ENCODE measurements around the gene HTRA2.

Gene HTRA2

DNA sequence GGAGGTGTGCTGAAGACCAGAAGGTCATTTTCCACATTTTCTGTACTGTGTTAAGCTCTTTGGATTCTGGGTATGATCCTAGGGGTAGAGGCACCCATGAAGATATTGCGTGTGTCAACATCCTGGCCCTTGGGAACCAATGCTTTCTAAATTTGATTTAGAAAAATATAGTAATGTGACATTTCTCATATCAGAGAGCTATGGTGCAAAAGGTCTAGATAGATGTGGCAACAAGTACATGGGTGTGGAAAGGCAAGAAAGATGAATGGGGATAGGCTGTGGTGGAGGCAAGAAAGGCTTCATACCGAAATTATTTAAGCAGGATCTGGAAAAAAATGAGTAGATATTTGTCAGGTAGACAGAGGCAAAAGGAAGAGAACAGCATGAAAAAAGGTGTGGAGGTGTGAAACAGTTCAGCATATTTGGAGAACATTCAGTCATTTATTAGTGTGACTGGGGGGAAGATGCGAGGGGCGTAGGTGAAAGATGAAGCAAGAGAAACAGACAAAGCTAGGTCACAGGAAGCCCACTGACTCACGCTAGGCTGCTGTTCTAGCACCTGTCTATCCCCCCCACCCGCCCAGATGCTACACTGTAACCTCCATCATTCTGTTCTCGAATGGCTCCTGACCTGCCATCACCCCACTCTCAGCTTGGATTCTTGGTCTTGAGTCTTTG lies 36.5 kb downstream of the HTRA2 start:
- no peak overlapping the region for H3K4me3 ChIP-seq (ENCODE audit: low read length)
- TF ChIP-seq ZNF274 (IDR thresholded peaks at IDR 0.05; ENCODE audit: low read depth, low read length) = no peak

DNA sequence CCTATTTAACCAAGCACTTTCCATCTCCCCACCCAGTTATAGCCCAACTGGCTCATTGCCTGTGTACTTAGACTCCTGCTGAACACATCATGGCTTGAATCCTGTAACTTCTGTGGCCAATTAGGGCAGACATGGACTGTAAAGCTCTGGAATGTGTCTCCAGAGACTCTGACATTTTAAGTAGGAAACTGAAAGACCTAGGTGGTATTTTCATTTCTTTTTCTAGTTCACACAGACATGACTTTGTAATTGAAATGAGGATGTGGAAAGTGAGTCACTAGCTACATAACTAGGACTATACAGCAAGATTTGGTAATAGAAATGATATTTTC lies 37.0 kb downstream of the HTRA2 start:
- H3K4me3 ChIP-seq (ENCODE audit: low read length) = no peak overlapping the region
- TF ChIP-seq ZNF274 (IDR thresholded peaks at IDR 0.05; ENCODE audit: low read depth, low read length) = no peak

DNA sequence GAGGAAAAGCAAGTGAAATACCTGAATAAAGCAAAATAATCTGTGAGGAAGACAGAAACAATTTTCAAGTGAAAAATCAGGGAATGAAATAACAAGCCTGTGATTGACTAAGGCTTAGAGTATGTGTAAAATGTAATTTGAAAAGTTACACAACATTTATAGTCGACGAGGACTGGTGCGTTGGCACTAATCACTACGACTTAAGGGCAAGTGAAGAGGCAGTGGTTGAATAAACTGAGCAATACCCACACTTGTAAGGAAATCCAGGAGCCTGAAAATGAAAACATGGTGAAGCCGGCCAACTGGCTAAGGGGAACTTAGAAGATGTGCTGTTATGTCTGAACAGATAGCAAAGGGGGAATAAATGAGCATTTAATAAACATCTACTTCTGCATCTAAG lies 38.1 kb downstream of the HTRA2 start:
- H3K4me3 ChIP-seq (ENCODE audit: low read length) = no peak overlapping the region
- no peak for TF ChIP-seq ZNF274 (IDR thresholded peaks at IDR 0.05; ENCODE audit: low read depth, low read length)

DNA sequence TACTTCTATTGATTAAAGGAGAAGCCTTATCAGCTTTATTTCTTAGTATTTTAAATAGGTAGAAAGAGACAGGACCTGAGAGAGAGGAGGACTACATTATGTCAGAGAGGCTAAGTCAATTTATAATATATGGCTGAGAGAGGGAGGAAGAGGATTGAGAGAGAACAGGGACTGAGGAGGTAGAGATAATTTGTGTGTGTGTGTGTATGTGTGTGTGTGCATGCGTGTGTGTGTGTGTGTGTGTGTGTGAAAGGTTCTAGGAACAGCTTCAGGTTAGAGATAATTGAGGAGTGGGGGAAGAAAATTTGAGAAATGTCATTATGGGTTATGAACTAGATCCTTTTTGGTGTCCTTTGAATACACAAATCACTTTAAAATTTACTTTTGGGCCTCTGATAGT lies 40.0 kb downstream of the HTRA2 start:
- H3K4me3 ChIP-seq (ENCODE audit: low read length) = no peak overlapping the region
- TF ChIP-seq ZNF274 (IDR thresholded peaks at IDR 0.05; ENCODE audit: low read depth, low read length) = no peak

DNA sequence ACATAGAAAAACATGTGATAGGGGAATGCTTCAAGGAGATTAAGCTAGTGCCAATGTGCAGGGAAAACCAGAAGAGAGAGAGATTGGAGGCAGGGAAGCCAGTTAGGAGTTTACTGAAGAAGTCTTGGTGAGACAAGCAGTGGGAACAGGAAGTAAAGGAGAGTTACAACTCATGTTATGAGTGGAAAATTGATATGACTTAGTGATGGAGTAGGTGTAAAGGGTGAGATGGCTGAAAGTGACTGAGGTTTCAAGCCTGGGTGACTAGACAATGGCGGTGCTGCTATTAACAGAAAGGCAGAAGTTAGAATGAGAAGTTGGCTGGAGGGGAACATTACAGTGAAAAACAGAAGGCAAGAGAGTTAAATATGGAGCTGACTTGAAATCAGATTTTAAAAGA lies 41.3 kb downstream of the HTRA2 start:
- H3K4me3 ChIP-seq (ENCODE audit: low read length) = no peak overlapping the region
- TF ChIP-seq ZNF274 (IDR thresholded peaks at IDR 0.05; ENCODE audit: low read depth, low read length) = no peak

DNA sequence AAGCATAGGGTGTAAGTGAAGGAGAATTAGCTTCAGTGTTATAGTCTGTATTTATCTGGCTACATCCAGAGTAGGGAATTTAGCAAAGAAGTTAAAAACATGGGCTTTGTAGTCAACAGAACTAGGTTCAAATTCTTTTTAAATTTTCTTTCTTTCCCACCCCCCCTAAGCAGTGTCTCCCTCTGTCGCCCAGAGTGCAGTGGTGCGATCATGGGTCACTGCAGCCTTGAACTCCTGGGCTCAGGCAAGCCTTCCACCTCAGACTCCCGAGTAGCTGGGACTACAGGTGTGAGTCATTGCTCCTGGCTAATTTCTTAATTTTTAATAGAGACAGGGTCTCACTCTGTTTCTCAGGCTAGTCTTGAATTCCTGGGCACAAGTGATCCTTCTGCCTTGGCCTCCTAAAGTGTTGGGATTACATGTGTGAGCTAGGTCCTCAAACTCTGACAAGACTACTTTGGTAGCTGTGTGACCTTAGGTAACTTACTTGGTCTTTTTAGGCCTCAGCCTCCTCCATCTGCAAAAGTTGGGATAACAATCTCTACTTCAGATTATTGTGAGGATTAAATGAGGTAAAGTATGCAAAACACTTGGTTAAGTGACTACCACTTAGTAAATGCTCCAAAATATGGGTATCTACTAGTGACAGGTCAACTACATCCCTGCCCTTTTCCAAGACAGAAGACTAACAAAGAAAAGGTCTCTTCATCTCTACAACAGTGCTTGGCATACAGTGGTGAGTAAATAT lies 42.6 kb downstream of the HTRA2 start:
- H3K4me3 ChIP-seq (ENCODE audit: low read length) = no peak overlapping the region
- no peak for TF ChIP-seq ZNF274 (IDR thresholded peaks at IDR 0.05; ENCODE audit: low read depth, low read length)

DNA sequence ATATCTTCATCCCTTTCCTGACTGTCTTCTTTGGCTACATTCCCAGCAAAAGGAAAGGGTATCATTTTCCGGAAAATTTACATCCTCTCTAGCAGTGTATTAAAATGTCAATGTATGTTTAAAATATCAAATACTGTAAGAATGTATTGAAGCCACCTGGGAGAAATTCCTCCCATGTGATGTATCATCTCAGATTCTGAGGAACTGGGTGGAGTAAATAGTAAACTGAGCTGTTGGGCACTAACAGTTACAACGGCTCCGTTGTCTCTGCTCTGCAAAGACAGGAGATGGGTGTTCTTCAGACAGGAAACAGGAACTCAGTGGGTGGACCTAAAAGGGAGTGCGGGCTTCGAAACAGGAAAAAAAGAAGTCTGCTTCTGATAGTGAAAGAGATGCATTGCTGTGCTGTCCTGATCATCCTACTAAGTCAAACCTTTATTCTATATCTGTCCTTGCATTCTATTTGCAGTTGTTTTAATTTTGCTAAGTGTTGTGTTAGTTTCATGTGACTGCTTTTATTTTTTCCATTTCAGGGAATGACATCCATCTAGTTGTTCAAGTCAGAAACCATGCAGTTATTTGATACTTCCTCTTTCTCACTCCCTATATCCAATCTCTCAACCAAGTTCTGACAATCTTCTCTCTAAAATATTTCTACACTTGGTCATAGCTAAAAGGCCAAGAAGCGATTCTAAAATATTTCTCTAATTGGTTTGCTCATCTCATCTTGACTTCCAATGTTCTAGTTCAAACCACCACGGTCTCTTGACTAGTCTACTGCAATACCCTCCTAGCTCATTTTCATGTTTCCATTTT lies 44.2 kb downstream of the HTRA2 start:
- H3K4me3 ChIP-seq (ENCODE audit: low read length) = no peak overlapping the region; the same call in 1 of the 2 replicates
- no peak for TF ChIP-seq ZNF274 (IDR thresholded peaks at IDR 0.05; ENCODE audit: low read depth, low read length)

DNA sequence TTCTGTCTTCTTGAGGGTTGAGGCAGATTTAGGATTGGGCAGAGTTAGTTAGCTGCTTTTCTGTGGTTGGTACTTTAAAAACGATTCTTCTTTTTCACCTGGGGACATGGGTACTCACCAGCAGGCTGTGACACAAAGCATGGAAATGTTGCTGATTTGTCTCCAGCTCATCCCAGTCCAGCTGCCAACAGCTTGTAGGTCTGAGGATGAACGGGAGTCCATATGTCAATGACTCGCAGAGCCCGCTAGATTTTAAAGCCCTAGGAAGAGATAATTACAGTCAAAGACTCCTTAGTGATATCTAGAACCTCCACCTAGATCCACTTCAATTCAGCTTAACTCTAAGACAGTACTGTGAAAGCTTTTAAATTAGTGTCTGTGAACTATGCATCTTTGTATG lies 45.6 kb downstream of the HTRA2 start:
- no peak for TF ChIP-seq ZNF274 (IDR thresholded peaks at IDR 0.05; ENCODE audit: low read depth, low read length)
- no peak overlapping the region for H3K4me3 ChIP-seq (ENCODE audit: low read length)

DNA sequence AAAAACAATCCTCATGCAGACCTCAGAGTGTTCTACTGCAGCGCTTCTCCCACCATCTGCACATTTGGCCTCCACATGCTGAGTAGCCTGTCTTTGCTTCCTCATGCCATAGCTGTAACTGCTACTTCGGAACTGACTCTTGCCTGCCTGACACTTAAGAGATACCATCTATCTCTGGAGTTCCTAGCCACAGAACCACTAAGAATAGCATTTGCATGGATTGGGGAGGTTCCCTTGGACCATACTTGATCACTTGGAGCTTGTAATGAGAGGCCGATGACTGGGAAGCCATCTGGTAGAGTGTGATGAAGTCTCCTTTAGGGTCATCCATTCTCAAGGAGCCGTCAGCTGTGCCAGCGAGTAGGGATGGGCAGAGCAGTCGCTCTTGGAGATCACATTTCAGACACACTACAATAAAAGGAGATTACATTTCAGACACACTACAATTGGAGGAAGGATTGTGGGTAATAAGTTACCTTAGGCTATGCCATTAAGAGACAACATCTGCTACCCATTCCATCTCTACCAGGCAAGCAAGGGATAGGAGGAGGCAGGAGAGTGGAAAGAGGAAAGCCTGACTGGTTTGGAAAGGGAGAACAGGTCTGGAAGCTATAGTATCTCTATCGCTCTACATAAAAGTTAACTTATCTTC lies 46.6 kb downstream of the HTRA2 start:
- H3K4me3 ChIP-seq (ENCODE audit: low read length) = no peak overlapping the region
- TF ChIP-seq ZNF274 (IDR thresholded peaks at IDR 0.05; ENCODE audit: low read depth, low read length) = no peak

DNA sequence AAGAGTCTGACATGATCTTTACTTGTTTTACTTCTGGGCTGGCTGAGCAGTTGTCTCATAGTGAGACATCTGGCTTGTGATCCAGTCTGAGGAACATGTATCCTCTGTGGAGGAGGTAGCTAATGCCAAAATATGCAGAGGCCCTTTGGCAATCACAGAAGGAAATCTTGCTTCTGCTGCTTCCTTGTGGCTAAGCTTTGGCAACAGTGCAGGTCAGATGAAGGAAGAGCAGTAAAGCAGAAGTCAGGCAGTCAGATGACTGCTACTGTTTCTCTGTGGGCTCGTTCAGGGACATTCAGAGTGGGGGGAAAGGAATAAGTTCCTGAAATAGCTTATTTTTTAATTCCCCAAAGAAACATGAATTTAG lies 47.1 kb downstream of the HTRA2 start:
- H3K4me3 ChIP-seq (ENCODE audit: low read length) = no peak overlapping the region
- no peak for TF ChIP-seq ZNF274 (IDR thresholded peaks at IDR 0.05; ENCODE audit: low read depth, low read length)

DNA sequence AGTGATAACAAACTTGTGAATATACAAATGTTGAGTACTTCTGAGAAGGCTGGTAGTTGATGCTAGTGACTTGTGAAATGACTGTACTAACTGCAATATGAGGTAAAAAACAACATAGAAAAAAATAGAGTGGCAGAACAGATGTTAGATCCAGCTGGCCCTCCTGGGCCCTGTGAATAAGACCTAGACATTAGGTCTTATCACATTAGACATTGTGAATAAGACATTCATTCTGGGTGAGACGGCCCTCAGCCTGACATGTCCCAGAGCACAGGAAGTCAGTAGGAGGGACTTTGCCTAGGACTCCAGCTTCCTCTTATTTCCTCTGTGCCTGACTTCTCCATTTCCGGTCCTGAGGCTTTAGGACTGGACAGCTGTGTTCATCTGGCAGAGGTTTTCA lies 47.7 kb downstream of the HTRA2 start:
- H3K4me3 ChIP-seq (ENCODE audit: low read length) = no peak overlapping the region
- no peak for TF ChIP-seq ZNF274 (IDR thresholded peaks at IDR 0.05; ENCODE audit: low read depth, low read length)

DNA sequence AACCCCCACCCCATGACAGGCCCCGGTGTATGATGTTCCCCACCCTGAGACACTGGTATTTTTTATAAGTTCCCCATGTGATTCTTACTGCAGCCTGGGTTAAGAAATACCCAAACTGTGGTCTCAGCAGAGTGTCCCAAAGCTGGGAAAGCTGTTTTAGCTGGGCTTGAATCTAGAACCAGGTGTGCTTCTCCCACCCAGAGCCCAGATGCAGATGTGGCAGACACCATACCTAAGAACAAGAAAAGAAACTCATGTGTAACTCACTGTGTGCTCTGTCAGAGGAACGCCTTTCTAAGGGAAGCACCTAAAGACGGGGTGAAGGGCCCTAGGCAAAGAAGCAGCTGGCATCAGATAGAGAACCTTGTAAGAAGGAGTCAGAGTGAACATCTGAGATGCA lies 48.7 kb downstream of the HTRA2 start:
- no peak for TF ChIP-seq ZNF274 (IDR thresholded peaks at IDR 0.05; ENCODE audit: low read depth, low read length)
- no peak overlapping the region for H3K4me3 ChIP-seq (ENCODE audit: low read length)

DNA sequence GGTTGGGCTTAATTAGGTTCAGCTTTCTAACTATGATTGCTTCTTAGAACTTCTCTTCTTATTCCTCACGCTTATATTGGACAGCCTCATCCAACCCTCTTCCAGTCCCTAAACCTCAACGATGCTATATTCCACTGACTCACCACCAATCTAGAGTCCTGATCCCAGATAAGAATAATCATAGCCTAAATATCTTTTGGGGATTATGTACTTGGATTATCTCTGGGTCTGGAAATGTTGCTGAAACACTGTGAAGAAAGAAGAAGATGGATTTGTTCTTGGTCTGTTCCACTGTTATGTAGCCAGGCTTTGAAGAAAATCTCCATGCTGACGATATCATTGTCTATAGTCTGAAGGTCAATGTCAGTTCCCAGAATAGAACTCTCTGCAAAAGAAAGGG lies 51.7 kb downstream of the HTRA2 start:
- no peak overlapping the region for H3K4me3 ChIP-seq (ENCODE audit: low read length)
- TF ChIP-seq ZNF274 (IDR thresholded peaks at IDR 0.05; ENCODE audit: low read depth, low read length) = no peak

DNA sequence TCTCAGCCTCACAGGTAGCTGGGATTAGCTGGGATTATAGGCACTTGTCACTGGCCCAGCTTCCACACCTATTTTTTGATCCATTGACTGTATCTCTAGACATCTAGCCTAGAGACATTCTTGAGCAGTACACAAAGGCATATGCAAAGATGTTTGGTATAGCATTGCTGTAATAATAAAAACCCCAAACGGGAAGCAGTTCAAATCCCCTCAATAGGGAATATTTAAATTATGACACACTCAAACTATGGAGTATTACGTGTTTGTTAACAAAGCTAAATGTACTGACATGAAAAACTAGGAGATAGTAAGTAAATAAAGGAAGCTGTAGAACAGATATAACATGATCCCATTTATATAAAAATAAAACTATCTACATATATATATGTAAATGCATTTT lies 52.5 kb downstream of the HTRA2 start:
- TF ChIP-seq ZNF274 (IDR thresholded peaks at IDR 0.05; ENCODE audit: low read depth, low read length) = no peak
- no peak overlapping the region for H3K4me3 ChIP-seq (ENCODE audit: low read length)

Measured in GM08714 (cell line).